NCI-H1092 (cell line): ENCODE data around the gene MIAT.

Experiments used
- DNase-seq: peaks from one replicate; lab custom pipeline; 2025; lab: John Stamatoyannopoulos, UW

Gene MIAT

DNA sequence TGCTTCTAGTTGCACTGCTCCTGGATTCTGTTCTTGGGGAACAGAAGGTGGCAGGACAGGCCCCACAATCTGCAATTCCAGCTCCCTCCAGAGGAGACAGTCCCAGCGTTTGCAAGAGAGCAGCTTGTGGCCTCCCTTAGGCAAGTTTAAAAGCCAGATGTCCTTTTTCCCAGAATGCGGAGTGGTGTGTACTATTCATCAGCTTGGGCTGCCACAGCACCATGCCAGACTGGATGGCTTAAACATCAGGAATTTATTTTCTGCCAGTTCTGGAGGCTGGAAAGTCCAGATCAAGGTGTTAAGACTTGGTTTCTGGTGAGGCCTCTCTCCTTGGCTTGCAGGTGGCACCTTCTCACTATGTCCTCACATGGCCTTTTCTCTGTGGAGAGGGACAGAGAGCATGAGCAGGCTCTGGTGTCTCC lies 11.7 kb downstream of the MIAT start:
- DNase-seq: no peak

GRCh38 chr22:26670459-26670858 lies 13.1 kb downstream of the MIAT start:
- DNase-seq: no peak

DNA sequence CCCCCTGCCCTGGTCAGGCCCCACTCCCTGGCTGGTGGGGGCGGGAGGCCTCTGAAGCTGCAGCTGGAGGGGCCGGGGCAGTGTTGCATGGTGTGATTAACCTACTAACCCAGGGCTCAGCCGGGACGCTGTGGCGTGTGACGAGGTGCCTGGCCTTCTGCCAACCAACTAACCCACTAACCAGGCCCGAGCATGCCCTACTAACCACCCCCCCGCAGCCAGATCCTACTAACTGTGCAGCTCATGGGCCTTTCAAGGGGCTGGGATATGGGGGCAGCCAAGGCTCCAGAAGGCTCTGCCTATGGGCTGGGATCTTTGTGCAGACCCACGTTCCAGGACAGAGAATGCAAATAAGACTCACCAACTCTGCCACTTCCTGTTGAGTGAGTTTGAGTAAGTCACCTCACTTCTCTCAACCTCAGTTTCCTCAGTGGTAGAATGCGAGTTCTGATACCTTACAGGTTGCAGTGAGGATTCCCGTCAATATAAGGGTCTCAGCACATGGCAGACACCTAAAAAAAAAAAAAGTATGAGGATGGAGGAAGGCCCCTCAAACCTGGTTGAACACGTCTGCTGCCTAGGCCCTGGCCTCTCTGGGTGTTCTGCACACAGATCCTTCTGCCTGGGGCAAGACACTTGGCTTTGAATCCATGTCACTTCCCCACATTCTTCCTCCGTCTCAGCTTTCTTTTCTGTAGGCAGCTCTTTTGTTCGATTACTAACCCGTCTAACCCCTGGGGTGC lies 14.1 kb downstream of the MIAT start:
- no peak for DNase-seq

- DNase-seq: no peak
Measured at GRCh38 chr22:26672060-26672471, 14.7 kb downstream of the MIAT start.

GRCh38 chr22:26672590-26673468 lies 15.4 kb downstream of the MIAT start:
- DNase-seq: peak; percentile 81

DNA sequence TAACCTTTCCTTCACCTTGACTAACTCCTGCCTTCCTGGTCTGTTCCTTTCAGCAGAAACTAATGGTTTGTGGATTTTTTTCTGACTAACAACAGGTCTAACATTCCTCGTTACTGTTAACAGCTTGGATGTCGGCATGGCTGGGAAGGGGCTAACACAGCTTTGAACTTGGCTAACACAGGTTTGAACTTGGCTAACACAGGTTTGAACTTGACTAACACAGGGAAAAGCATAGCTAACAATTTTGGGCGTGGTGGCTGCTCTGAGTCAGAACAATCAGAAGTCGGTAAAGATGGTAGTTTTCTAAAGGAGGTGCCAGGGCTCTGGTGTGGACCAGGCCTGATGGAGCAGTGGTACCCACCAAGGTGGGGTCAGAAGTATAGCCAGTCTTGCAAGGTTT lies 16.1 kb downstream of the MIAT start:
- DNase-seq: no peak

DNA sequence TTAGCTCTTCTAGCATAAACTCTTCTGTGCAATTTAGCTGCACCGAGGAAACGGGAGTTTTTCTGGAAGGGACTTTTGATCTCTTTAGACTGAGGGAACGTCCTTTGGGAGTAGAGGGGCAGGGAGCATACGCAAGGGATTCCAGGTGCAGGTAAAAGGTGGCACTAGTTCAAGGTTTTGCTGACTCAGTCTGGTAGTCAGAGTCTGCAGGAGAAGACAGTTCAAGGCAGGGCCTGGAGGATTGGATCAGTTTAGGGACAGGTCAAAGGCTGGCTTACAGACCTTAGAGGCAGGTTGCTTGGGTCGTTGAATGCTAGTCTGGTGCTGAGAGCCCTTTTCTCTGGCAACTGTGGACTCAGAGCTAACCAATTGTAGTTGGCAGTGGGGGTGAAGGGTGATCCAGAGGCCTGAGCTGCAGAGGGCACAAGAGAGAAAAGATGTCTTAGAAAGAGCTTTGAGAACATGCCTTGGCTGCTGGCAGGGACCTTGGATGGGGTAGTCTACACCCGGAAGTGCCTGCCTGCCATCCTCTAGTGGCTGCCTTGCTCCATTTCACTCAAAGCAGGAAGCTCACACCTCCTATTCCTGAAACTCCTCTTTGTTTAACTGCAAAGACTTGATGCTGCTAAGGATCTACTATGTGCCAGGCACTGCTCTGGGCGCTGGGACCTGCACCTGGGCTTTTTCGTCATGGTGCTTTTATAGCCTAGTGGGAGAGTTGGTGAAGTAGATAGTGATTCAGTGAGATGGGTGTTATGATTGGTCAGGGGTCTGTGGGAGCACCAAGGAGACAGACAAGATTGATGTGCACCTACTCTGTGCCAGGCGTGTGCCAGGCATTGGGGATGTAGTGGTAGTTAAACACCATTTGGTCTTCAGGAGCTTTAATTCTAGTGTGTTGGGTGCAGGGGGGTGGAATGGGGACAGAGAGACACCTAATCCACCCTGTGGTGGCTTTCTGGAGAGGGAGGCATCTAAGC lies 17.1 kb downstream of the MIAT start:
- DNase-seq: no peak

DNA sequence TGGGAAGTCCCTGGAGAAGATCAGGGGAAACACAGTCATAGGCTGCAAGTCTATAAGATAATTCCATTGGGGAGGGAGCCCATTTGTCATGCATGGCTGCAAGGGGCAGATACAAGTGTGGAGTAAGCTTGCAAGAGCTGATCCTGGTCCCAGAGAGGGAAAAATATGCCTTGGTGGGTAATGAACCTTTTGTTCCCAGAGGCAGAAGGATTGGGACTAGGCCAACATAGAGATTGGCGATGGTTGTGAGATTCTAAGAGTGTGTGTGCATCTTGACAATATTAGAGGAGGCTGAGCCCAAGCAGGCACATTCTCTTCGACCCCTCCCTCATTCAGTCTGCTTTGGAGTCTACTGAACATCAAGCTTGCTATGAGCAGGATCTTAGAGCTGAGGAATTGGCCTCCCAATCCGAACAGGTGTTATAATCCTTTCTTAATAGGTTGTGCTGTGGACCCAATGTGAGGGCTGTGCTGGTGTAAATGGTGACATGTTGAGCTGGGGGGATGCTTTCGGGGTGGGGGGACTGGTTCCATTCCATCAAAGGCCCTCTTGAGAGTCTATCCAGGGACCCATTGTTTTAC lies 18.4 kb downstream of the MIAT start:
- DNase-seq: no peak

- no peak for DNase-seq
Measured at GRCh38 chr22:26677217-26677616, 19.8 kb downstream of the MIAT start.

DNA sequence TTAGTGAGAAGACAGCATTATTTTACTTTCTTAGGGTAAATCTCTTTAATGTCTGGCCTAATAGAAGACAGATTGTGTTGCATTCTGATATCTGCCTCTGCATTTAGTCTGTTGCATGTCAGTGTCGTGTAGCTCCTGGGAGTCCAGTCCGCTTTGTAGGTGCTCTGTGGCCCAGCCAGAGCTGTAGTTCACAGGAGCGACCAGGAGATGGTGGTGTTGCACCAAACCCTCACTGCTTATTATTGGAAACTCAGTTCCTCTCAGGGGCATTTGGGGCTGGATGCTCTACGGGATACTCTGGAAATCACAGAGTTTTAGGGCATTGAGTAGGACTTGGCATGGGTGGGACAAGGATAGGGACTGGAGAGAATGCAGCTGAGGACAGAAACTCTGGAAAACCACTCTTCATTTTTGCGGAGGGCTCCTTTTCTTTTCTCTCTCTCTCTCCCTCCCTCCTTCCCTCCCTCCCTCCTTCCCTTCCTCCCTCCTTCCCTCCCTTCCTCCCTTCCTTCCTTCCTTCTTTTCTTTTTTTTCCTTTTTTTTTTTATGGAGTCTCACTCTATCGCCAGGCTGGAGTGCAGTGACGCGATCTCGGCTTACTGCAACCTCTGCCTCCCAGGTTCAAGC lies 21.7 kb downstream of the MIAT start:
- peak; percentile 55 for DNase-seq

DNA sequence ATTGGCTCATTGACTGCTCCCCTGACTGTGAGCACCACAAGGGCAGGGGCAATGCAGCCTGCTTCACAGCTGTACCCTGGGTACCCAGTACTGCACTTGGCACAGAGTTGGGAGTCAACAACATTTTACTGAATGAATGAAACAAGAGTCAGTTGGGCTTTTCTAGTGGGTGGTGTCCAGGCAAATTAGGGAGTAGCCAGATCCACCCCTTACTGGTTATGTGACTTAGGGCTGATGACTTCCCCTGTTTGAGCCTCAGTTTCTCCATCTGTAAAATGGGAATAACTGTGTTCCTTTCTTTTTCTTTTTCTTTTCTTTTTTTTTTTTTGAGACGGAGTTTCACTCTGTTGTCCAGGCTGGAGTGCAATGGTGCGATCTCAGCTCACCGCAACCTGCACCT lies 23.1 kb downstream of the MIAT start:
- no peak for DNase-seq

DNA sequence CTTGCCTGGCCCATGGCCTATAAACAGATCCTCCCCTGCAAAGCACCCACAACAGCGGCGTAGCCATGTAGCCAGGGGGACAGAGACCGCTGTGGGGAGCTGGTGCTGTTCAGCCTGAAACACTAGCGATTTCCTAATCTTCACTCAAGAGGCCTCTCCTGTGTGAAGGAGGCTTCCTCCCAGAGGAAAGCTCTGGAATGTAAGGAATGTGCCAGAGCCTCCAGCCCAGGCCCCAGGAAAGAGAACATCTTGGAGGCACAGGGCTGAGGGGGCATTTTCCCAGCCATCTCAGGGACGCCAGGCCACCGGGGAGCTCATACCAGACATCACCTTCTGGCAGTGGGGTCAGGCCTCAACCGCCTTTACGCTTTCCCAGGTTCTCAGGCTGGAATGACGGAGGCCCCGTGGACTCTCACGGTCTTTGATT lies 24.0 kb downstream of the MIAT start:
- no peak for DNase-seq

GRCh38 chr22:26684168-26684567 lies 26.8 kb downstream of the MIAT start:
- no peak for DNase-seq

DNA sequence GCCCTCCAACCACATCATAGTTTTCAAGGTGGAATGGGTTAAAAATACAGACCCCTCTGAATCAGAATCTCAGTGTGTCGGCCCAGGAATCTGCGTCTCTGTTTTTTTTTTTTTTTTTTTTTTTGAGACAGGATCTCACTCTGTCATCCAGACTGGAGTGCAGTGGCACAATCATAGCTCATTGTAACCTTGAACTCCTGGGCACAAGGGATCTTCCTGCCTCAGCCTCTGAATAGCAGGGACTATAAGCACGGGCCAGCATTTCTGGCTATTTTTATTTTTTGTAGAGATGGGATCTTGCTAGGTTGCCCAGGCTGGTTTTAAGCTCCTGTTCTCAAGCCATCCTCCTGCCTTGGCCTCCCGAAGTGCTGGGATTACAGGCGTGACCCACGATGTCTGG lies 28.2 kb downstream of the MIAT start:
- no peak for DNase-seq

DNA sequence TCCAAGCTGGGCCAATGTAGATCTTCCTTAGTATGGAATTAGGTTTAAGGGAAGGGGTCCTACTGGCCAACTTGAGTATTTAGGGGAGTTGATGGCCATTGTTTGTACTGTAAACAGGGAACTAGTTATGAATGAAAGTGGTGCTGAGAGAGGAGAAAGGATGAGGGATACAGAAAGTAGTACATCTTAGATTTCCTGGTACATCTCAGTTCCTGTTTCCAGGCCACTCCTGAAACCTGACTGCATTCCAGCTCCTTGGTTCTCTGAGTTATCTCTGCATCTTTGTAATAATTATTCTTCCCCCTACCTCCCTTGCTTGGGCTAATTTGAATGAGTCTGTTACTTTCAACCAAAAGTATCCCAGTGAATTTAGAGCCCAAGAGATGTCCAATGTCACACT lies 30.1 kb downstream of the MIAT start:
- DNase-seq: no peak

GRCh38 chr22:26689513-26690301 lies 32.3 kb downstream of the MIAT start:
- no peak for DNase-seq

- DNase-seq: no peak
Measured at GRCh38 chr22:26690654-26691376, 33.4 kb downstream of the MIAT start.

DNA sequence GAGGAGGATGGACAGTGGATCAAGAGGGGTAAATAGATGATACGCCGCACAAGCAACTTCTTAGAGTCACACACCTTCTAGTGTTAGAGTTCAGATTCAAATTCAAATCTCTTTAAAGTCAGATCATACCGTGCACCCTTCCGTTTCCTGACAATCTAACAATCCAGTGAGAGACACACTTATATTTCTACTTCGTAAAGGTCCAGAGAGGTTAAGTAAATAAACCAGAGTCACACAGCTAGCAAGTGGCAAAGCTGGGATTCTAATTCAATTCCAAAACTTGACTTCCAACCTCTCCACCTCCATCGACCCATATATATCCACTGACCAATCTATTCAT lies 34.0 kb downstream of the MIAT start:
- no peak for DNase-seq

DNA sequence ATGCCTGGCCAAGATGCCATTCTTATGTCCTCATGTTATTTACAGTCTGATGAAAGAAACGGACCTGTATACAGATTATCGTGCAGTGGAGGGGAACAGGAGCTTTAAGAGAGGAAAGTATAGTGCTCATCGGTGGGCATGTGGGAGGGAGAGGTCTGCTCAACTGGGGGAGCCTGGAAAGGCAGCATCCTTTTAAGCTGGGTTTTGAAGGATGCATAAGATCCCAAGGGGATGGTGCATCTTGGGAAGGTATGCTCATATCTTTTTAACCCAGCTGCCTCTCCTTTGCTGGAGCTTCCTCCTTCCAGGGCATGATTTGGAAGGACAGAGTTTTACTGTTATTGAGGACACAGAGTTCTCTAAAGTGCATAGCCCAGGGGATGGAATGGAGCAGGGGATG lies 34.8 kb downstream of the MIAT start:
- DNase-seq: no peak

GRCh38 chr22:26697151-26697550 lies 39.8 kb downstream of the MIAT start:
- DNase-seq: no peak
